GM12874 (cell line): ENCODE data around the gene DNAJB1.

Experiments used
- TF ChIP-seq, protein P1 (sequence below): IDR thresholded peaks from 2 replicates; pipeline ENCODE4 v1.5.1; 2011; ENCODE audit warnings: low read depth, mild to moderate bottlenecking, control low read depth, low read length, moderate library complexity; ENCODE audit not compliant: insufficient read depth

Gene DNAJB1

DNA sequence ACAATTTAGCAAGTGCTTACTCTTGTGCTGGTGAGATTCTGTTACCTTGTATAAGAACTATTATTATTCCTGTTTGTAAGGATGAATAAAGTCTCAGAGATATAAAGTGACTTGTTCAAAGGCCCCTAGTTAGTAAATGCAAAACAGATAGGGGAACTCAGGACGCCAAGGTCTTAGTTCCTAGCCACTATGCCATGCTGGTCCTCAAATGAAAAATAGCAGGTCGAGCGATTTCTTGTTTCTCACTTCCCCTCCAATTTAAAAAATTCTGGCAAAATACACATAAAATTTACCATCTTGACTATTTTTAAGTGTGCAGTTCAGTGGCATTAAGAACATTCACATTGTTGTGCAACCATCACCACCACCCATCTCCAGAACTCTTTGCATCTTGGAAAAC is 12.3 kb upstream of the DNAJB1 start:
- TF ChIP-seq, protein P1, sequence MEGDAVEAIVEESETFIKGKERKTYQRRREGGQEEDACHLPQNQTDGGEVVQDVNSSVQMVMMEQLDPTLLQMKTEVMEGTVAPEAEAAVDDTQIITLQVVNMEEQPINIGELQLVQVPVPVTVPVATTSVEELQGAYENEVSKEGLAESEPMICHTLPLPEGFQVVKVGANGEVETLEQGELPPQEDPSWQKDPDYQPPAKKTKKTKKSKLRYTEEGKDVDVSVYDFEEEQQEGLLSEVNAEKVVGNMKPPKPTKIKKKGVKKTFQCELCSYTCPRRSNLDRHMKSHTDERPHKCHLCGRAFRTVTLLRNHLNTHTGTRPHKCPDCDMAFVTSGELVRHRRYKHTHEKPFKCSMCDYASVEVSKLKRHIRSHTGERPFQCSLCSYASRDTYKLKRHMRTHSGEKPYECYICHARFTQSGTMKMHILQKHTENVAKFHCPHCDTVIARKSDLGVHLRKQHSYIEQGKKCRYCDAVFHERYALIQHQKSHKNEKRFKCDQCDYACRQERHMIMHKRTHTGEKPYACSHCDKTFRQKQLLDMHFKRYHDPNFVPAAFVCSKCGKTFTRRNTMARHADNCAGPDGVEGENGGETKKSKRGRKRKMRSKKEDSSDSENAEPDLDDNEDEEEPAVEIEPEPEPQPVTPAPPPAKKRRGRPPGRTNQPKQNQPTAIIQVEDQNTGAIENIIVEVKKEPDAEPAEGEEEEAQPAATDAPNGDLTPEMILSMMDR, result no peak

DNA sequence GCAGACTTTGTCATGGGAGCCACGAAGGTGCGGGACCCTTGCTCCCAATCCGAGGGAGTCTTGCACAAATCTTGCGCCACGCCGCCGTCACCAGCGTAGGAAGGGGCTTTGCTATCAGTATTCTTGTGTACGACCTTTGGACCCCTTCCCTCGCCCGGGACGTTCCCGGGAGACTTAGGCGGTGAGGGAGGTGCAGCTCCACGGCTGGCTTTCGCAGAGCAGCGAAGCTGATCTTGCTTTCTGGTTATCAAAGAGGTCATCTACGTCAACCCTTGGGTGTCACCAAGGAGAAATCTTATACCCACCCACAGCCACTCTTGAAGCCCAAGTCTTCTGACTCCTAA is 11.8 kb upstream of the DNAJB1 start:
- TF ChIP-seq, protein P1, result no peak

DNA sequence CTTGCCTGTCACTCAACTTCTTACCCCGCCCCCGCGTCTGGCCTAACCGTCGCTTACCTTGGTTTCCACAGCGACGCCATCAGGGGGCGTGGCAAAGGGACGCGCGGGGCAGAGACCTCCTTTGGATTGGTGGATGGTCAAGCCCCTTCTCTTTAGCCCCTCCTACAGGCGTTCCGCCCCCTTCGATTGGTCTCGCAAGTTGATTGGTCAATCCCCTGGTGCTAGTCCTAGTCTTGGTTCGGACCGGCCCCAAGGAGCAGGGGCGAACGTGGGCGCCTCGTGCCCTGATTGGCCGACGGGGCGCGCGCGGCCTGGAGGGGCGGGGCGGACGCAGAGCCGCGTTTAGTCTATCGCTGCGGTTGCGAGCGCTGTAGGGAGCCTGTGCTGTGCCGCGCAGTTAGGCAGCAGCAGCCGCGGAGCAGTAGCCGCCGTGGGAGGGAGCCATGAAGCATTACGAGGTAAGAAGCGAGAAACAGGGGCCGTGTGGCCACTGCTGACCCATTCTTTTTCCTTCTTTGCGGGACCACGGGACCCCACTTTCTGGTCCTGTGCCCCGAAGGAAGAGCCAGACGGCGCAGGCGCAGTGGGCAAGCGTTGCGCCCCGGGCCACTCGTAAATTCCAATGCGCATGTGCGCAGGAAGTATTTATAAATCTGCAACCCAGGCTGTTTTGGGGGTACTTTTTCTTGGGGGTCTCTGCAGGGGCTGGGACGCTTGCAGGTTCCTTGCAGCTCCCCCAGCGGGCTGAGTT is 11.2 kb upstream of the DNAJB1 start, which contains the start of gene TECR:
Gene TECR (plus strand): TSS at position 341 of the 751 bp plus-strand sequence. CDS start 103 bp downstream, at position 444.
- TF ChIP-seq, protein P1, result no peak

DNA sequence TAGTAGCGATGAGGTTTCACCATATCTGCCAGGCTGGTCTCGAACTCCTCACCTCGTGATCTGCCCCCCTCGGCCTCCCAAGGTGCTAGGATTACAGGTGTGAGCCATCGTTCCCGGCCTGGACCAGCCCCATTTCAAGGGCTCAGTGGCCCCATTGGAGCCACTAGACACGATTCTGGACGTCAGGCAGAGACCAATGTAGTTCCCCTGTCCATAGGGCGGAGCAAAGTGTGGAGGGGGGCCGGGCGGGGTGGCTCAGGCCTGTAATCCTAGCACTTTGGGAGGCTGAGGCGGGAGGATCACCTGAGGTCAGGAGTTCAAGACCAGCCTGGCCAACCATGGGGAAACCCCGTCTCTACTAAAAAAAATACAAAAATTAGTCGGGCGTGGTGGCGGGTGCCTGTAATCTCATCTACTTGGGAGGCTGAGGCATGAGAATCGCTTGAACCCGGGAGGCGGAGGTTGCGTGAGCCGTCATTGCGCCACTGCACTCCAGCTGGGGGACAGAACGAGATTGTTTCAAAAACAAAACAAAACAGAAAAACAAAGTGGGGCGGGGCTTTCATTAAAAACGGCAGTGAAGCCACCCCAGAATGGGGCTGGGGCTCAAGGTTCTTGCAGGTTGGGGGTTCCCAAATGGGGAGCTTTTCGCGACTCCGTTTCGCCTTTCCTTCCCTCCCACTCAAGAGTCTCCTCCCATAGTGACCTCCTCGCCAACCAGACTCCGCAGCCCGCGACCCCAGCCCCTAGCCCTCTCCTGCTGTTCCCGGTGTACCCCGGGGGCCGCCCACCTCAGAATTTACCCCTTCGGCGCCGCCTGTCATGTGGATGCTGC is 10.4 kb upstream of the DNAJB1 start:
- TF ChIP-seq, protein P1, result no peak

DNA sequence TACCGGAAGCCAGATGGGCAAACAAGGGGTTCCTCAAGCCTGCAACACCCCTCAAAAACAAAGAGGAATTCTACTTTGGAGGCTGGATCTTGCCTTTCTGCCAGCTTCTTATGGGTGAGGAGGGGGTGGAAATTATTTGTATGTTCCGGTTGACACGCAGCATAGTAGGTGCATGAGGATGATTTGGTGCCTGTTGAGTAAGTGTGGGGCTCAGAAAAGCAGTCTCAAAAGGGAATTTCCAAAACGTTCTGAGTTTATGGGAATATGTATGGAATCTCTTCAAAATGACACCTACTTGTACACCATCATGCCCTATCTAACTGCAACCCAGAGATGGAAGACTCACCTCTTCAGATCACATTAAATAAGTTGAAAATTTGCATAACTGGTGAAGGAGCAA is 8.2 kb upstream of the DNAJB1 start:
- TF ChIP-seq, protein P1, result no peak

DNA sequence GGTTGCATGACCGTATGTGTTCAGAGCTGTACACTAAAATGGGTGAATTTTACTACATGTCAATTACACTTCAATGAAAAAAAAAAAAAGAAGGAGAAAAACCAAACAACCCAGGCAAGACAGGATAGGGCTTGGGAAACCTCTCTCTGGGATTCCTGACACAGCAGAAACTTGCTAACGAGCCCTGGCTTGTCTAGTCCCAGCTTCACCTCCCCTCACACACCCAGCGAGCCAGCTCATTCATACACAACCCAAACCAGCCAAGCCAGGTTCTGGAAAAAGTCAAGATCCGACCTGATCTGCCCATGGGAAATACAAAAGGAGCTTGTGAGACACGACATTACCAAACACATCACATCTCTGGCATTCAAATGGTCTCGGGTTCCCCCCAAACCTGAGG is 7.5 kb upstream of the DNAJB1 start:
- TF ChIP-seq, protein P1, result no peak

DNA sequence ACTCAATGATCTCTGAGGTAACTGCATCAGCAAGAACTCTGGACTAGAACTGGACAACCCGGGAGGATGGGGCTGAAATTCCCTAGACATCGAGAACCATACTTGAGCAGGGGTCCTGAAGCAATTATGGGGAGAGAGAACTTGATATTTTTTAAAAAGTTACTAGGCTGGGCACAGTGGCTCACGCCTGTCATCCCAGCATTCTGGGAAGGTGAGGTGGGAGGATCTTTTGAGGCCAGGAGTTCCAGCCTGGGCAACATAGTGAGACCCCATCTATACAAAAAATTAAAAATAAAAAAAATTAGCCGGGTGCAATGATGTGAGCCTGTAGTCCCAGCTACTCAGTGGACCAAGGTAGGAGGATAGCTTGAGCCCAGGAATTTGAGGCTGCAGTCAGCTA is 2.3 kb upstream of the DNAJB1 start:
- TF ChIP-seq, protein P1, result no peak
